Sigmoid colon (tissue), 7 donors: ENCODE data around the gene PHOX2B. TPM values are rescaled to one million over a fixed set of nuclear protein-coding genes. Genes with fewer than 3 reads are reported as not detected.

ENCODE experiments used
- DNase-seq: peaks from one replicate; pipeline ENCODE4 v3.0.0-alpha.2; 2019
- H3K27ac ChIP-seq, 4 donors: fragments of 200-600 bp; sonication (generic); one replicate each; pipeline ENCODE4 v1.5.1; 2016 to 2019; ENCODE audit warnings: mild to moderate bottlenecking in 1 of 4
- H3K27me3 ChIP-seq, 3 donors: fragments of 200-600 bp; sonication (generic); one replicate each; pipeline ENCODE4 v1.5.1; 2019; ENCODE audit warnings: mild to moderate bottlenecking in 1 of 3
- H3K36me3 ChIP-seq, 4 donors: fragments of 200-600 bp; sonication (generic); one replicate each; pipeline ENCODE4 v1.5.1; 2016 to 2019
- H3K4me1 ChIP-seq, 4 donors: fragments of 200-600 bp; sonication (generic); one replicate each; pipeline ENCODE4 v1.5.1; 2017 to 2019
- H3K4me3 ChIP-seq, 4 donors: fragments of 200-600 bp; sonication (generic); one replicate each; pipeline ENCODE4 v1.5.1; 2017 to 2019; ENCODE audit warnings: mild to moderate bottlenecking in 2 of 4, moderate library complexity in 1 of 4
- H3K9me3 ChIP-seq, 4 donors: fragments of 200-600 bp in 3 of 4; sonication (generic) in 3 of 4; one replicate each; pipeline versions ENCODE4 v1.5.1 to v1.6.1; 2013 to 2019
- CTCF ChIP-seq, 4 experiments: fragments of 450-650 bp in 3 of 4; fragments of 200-600 bp in 1 of 4; IDR thresholded peaks; one replicate each; pipeline ENCODE4 v1.5.1; 2016 to 2019; ENCODE audit warnings: antibody characterized with exemption in 4 of 4, mild to moderate bottlenecking in 3 of 4, moderate library complexity in 2 of 4
- EP300 ChIP-seq, 4 donors: sonication (generic); formaldehyde crosslinking; IDR thresholded peaks; one replicate each; pipeline ENCODE4 v1.6.1; 2017; ENCODE audit warnings: antibody characterized with exemption in 4 of 4
- POLR2A ChIP-seq, 2 donors: fragments of 450-650 bp; IDR thresholded peaks; one replicate each; pipeline ENCODE4 v1.6.1; 2016; ENCODE audit warnings: antibody characterized with exemption in 2 of 2, mild to moderate bottlenecking in 2 of 2, moderate library complexity in 2 of 2
- POLR2AphosphoS5 ChIP-seq, 4 donors: sonication (generic); formaldehyde crosslinking; IDR thresholded peaks; one replicate each; pipeline ENCODE4 v1.6.1; 2017; ENCODE audit warnings: antibody characterized with exemption in 4 of 4
- WGBS, 2 donors: extraction: QIAGEN DNeasy Blood & Tissue Kit; methylation state at CpG; one replicate each; pipeline ENCODE4 v1.1.7; 2013; 5-methylcytosine and 5-hydroxymethylcytosine counted together
- intact Hi-C: fragments of 100-400 bp; cut with DNase I; formaldehyde crosslinking; loops from one replicate; pipeline ENCODE4 v1.15.1; 2023
- polyA plus RNA-seq, 3 donors: library from polyadenylated mRNA; stranded (reverse); fragments of 200-250 nt; gene quantifications; one replicate each; pipeline ENCODE4 v1.2.3, GENCODE V29; 2013
- total RNA-seq, 4 donors: library from RNA; depleted of rRNA; stranded (reverse); fragments of >200 nt; gene quantifications; one replicate each; pipeline ENCODE4 v1.1.0, GENCODE V29; 2016
- donor health status: healthy with polysubstance abuse.
- donor health status: Bipolar disorder and iron deficiency.
- donor health status: healthy.

Gene PHOX2B
- total RNA-seq (1 to 10 TPM in 3 of 4 donors, under 1 TPM in 1; 0.33 to 3.6 (median 2.9) TPM), polyA plus RNA-seq (1 to 10 TPM in 1 of 3 donors, under 1 TPM in 1, not detected in 1; 0.60 to 1.6 TPM)

GRCh38 chr4:41748571-41749475 lies at the start of gene PHOX2B:
TSS of gene PHOX2B (minus strand) at chr4:41748725. CDS start at chr4:41748610, 115 bp downstream.
- 9 to 12% methylated on average over 15 of the region's 15 CpGs for WGBS, 2 donors
- Histone ChIP-seq H3K36me3 (no peaks in the 10 kb centered on the region), H3K27me3 (peaks cover 47 to 98% (median 77%) of the 10 kb centered on the region in 3 donors), H3K4me3 (peak within 1 kb of the TSS in 1 of 4 donors; percentile 1), H3K4me1 (peaks cover 0 to 21% (median 3%) of the 10 kb centered on the region in 4 donors), H3K9me3 (peaks cover 0 to 4% (median 0%) of the 10 kb centered on the region in 4 donors), H3K27ac (no peak within 1 kb of the TSS)
- no peak for DNase-seq
- intact Hi-C loops, result no loop called here
- TF ChIP-seq CTCF (IDR thresholded peaks at IDR 0.05) (no peak), POLR2AphosphoS5 (IDR thresholded peaks at IDR 0.05) (no peak), EP300 (IDR thresholded peaks at IDR 0.05) (no peak), POLR2A (IDR thresholded peaks at IDR 0.05) (no peak)

- WGBS, 2 donors, result 28 to 45% methylated on average over 2 of the region's 2 CpGs
- intact Hi-C loops, result no loop called here
- TF ChIP-seq EP300 (IDR thresholded peaks at IDR 0.05) (no peak), CTCF (IDR thresholded peaks at IDR 0.05) (no peak), POLR2A (IDR thresholded peaks at IDR 0.05) (no peak), POLR2AphosphoS5 (IDR thresholded peaks at IDR 0.05) (no peak)
- Histone ChIP-seq H3K27ac (no peak overlapping the region), H3K36me3 (no peaks in the 10 kb centered on the region), H3K9me3 (no peaks in the 10 kb centered on the region), H3K4me1 (no peaks in the 10 kb centered on the region), H3K4me3 (no peak overlapping the region), H3K27me3 (peaks cover 0 to under 1% (median 0%) of the 10 kb centered on the region in 3 donors)
- DNase-seq, result no peak
Observed at GRCh38 chr4:41797260-41797659, 48.7 kb upstream of the PHOX2B start.

GRCh38 chr4:41796545-41797210 lies 48.2 kb upstream of the PHOX2B start:
- TF ChIP-seq EP300 (IDR thresholded peaks at IDR 0.05) (no peak), POLR2AphosphoS5 (IDR thresholded peaks at IDR 0.05) (no peak), CTCF (IDR thresholded peaks at IDR 0.05) (no peak), POLR2A (IDR thresholded peaks at IDR 0.05) (no peak)
- 11 to 14% methylated on average over 8 of the region's 8 CpGs for WGBS, 2 donors
- H3K9me3 ChIP-seq, result no peaks in the 10 kb centered on the region
- no peaks in the 10 kb centered on the region for H3K36me3 ChIP-seq
- no peaks in the 10 kb centered on the region for H3K27me3 ChIP-seq
- DNase-seq, result no peak
- no peaks in the 10 kb centered on the region for H3K4me1 ChIP-seq
- H3K27ac ChIP-seq, result no peak overlapping the region
- H3K4me3 ChIP-seq, result no peak overlapping the region
- intact Hi-C loops, result no loop called here

- Histone ChIP-seq H3K27me3 (no peaks in the 10 kb centered on the region), H3K9me3 (no peaks in the 10 kb centered on the region), H3K4me3 (no peak overlapping the region), H3K36me3 (no peaks in the 10 kb centered on the region), H3K4me1 (no peaks in the 10 kb centered on the region), H3K27ac (no peak overlapping the region)
- DNase-seq, result no peak
- WGBS, 2 donors, result 48 to 55% methylated on average over 2 of the region's 2 CpGs
- TF ChIP-seq POLR2AphosphoS5 (IDR thresholded peaks at IDR 0.05) (no peak), CTCF (IDR thresholded peaks at IDR 0.05) (no peak), EP300 (IDR thresholded peaks at IDR 0.05) (no peak), POLR2A (IDR thresholded peaks at IDR 0.05) (no peak)
- intact Hi-C loops, result no loop called here
Observed at GRCh38 chr4:41795796-41796385, 47.4 kb upstream of the PHOX2B start.
